Measurements from ENCODE around the gene SF1. TPM values are rescaled to one million over a fixed set of nuclear protein-coding genes. Genes with fewer than 3 reads are reported as not detected.
A peak's percentile ranks its signal among the peaks of the same experiment; 100 is the strongest.

Gene SF1
- total RNA-seq, 1 experiment from 2014 or later, result 124 TPM

DNA sequence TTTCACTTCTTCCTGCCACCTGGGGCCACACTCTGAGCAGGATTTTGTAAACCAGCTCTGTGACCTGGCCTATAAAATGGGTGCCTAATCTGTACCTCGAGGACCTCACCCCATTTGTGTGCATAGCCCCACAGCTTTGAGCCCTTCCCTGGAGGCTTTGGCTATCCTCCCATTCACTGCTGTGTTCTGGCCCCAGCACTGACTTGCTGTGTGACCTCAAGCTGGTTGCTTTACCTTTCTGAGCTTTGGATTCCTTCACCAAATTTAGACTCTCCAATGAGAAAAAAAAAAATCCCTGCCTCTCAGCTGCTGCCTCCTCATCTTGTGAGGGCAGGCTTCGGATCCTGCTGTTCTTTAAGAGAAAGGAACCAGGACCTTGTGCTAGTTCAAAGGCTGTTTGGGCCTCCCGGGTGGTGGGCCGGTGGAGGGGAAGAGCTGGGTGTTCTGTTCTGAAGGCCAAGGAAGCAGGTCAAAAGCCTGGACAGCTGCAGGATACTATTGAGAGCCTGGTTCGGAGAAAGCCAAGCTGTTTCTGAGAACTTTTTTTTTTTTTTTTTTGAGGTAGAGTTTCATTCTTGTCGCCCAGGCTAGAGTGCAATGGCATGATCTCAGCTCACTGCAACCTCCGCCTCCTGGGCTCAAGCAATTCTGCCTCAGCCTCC is 17.5 kb downstream of the SF1 start:
- DNase-seq (ENCODE audit: low read depth), result no peak

DNA sequence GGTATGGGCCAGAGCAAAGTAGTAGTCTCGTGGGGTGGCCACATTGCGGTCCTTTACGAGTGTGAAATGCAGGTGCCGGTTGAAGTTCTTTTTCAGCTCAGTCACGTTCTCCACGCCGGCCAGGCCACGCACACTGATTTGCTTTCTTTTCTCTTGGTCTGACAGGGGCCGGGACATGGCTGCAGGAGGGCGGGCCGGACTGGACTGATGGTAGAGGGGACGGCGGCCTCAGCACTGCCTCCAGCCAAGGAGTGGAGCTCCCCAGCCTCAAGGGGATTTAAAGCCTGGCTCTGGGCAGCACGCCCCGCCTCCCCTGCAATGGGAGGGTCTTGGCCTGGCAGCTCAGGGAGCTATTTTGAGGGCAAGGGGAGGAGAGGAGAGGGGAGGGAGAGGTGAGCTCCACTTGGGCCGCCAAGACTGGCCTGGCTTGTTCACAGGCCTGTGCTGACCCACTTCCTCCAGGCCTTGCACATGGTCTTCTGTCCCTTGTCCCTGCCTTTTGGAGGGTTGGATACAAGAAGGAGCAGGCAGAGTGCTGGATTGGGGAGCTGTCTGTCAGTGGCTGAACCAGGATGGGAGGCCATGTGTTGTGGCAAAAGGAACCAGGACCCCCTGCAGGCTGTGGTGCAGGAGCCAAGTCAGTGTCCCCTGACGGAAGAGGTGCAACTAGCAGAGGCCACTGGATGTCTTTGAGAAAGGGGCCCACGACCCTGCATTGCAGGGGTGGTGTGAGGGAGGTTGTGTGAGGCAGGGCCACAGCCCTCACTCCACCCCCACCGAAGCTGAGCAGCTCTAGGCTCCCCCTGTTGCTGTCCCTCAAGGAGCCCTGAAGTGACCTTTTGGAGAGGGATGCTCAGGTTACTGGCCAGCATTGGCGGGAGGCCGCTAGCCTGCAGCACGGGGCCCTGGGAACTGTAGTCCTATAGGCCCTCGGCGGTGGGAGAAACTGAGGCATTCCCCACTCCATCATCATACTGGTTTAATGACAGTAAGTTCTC is 18.3 kb downstream of the SF1 start, which contains the start of gene PYGM:
PYGM (minus strand) TSS at position 253 of the 998 bp plus-strand sequence; CDS start at position 177, 76 bp downstream.
- DNase-seq (ENCODE audit: low read depth), result peak; percentile 69

DNA sequence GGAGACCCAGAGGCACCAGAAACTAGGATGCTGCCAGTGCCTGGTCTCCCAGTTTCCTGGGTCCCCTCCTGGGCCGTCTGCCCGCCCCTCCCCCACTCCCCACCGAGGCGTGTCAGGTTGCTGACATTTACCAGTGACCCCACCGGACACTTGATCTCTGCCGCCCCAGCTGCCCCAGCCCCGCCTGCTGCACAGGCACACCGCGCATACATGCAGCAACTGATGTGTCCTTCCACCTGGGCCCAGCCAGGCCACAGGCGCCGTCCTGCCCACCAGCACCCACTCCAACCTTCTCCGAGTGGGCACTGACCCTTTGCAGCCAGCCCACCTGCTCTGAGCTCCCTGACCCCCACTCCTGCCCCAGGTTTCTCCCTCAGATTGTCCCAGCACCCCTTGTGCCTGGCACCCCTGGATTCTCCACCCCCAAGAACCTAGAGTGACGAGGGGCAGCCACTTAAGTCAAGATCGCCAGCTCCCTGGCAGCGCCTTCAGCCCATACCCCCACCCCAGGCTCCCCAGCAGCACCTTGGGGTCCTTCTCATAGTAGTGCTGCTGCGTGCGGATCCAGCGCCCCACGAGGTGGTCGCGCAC is 19.1 kb downstream of the SF1 start:
- DNase-seq (ENCODE audit: low read depth), result no peak

DNA sequence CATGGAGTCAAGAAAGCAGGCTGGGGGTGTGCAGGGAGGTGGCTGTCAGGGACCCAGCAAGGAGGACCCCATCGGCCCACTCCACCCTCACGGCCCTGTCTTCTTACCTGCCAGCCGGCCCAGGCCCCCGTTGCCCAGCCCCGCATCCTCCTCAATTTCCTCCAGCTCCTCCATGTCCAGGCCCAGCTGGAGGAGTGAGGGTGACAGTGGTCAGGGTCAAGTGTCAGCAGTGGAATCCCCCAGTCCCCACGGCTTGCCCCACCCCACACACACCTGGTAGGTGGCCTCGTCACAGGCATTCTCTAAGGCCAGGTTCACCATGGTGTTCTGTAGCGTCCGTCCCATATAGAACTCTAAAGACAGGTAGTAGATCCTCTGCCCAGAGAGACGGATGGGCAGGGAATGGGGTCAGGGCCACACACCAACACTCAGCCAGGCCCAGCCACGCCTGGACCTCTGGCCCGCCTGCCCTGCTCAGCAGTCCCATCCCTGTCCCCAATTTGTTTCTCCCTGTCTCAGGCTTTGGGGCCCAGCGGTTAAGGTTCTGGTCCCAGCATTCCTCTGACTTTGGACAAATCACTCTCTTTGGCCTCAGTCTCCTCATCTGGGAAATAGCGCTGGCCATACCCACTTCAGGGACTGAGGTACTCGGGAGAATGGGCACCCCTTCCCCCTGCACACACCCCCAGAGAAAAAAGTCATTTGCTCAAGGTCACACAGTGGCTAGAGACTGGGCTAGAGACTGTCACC is 19.8 kb downstream of the SF1 start:
- DNase-seq (ENCODE audit: low read depth), result no peak

DNA sequence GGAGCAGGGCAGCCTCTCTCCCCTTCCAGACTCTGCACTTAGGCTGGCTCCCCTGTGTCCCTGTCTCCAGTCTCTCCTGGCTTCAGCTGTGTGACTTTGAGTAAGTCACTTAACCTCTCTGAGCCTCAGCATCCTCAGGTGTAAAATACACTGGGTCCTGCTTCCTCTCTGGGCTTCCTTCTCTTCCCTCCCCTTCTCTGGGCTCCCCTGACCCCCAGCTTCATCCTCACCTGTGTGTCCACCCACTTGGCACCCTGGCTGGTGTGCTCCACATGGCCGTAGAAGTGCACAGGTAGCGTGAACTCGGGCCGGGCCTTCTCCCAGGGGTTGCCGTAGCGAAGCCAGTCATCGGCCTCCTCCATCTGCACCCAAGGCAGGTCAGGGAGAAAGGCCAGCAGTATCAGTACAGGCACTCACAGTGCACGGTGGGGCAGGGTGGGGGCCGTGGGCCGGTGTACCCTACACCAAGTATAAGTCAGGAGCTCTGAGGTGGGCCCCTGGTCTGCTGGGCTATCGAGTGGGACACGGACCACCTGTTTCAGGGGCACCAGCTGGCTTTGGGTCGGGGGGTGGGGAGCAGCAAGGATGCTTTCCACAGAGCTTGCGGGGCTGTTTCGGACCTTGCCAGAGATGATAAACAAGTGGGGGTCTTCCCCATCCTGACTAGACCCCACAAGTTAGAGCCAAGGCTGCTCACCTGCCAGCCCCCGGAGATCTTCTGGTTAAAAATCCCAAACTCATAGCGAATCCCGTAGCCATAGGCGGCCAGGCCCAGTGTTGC is 20.6 kb downstream of the SF1 start:
- no peak for DNase-seq (ENCODE audit: low read depth)

DNA sequence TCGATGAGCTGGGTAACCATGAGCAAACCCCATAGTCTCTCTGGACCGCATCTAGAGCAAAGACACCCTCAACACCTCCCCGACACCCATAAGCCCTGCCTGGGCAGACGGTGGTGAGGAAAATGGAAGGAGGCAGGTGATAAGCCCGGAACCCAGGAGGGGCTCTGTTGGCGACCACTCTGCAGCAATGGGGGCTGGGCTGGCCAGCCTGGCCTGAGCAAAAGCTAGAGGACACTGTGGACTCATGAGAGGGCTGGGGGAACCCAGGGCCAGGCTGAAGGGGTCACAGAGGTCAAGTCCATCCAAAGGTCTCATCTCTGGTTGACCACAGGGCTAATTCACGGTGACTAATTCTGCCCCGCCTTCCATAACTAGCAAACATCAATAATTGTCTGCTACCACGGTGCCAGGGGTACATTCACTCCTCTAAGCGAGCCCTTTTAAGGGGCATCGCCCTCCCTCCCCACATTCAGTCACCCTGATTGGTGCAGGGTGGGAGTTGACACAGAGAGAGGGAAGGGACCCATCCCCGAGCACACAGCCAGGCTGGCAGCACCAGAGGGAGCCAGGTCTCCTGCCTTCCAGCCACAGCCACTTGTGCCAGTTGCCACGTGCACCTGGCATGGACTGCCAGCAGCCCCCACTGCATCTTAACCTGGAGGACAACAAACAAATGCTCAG is 22.5 kb downstream of the SF1 start:
- DNase-seq (ENCODE audit: low read depth), result no peak

DNA sequence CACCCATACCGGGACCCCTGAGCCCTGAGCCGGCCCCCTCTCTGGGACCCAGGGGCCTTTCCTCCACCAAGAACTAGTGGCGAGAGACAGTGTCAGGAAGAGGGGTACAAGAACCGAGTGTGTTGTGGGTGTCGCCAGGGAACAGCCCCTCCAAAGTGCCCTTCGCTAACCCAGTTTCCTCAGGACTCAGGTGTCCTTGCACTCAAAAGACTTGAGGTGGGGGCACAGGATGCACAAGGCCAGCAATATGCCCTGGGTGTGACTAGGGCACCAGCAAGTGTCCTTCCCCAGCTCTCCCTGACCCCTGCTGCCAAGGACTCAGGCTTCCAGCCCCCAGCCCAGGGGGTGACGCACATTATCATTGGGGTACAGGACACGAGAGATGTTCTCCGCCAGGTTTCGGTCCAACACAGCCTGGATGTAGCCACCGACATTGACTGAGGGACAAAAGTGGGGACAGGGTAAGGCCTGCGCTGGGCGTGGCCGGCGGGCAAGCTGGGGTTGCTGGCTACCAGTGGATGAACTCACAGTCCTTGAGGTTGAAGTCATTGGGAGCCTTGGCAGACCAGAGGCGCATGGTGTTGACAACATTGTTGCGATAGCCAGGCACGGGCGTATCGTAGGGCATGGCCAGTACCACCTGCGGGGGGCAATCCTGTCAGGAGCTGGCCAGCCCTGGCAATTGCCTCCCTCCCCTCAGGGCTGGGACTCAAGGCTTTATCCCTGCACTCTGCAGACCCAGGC is 23.3 kb downstream of the SF1 start:
- no peak for DNase-seq (ENCODE audit: low read depth)

DNA sequence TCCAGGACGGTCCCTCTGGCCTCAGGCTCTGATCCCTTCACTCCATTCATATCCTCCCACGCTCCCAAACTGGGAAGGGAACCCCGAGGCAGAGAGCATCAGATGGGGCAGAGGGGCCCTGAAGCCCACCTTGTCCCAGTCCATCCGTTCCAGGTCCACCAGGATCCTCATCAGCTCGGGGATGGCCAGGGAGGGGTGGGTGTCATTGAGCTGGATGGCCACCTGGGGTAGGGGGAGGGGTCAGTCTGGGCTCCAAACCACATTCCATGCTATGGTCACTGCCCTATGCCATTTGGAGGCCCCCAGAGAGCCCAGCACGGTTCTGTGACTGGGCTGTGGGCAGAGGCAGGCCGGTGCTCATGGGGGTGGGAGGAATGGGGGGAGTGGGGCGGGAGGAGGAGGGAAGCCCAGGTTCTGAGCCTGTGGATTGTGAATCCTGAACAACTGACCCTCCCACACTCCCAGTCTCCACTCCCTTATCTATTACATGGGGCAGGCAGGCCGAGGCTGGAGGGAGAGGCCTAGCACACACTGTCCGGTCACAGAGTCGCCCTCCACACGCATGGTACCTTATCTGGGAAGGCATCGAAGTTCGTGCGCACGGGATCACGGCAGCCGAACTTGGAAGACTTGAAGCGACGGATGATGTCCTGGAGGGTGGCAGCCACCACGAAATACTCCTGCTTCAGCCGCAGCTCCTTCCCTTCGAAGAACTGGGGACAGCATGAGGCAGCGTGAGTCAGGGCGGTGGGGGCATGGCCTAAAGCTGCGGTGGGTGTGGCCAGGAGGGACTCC is 24.0 kb downstream of the SF1 start:
- no peak for DNase-seq (ENCODE audit: low read depth)

DNA sequence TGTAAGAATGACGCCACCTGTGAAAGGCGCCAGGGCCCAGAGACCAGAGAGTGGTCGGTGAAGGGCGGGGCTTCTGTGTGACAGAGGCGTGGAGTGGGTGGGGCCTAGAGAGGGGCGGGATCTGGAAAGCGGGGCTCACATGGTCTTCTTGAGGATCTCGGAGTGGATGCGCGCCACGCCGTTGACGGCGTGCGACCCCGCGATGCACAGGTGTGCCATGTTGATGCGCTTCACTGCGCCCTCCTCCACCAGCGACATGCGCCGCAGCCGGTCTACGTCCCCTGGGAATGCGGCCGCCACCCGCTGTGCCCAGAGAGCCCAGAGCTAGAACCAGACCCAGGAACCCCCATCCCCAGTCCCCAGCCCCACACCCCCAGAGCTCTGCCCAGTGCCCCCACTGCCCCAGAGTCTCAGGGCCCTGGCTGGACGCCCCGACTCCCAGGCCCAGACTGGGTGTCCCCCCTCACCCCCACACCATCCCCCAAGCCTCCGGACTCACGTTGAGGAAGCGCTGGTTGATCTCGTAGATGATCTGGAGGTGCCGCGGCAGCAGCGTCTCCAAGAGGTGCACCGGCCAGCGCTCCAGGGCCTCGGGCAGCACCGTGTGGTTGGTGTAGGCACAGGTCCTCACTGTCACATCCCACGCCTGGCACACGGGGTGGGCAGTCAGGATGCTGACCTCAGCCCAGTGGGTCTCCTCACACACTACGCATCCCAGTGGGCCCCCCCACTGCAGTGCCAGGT is 24.8 kb downstream of the SF1 start:
- DNase-seq (ENCODE audit: low read depth), result no peak

DNA sequence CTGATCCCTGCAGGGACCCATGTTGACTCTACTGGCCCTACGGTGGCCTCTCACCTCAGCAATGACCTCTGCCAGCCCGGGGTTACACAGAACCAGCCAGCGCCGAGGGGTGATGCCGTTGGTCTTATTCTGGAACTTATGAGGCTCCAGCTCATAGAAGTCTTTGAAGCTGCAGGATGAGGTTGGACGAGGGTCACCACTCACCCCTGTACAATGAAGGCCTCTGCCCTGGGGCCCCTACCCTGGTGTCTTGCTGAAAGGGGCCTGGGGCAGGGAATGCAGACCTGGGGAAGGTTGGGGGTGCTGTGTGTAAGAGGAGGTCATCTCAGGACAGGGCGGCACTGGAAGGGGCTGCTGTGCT is 25.3 kb downstream of the SF1 start:
- no peak for DNase-seq (ENCODE audit: low read depth)

DNA sequence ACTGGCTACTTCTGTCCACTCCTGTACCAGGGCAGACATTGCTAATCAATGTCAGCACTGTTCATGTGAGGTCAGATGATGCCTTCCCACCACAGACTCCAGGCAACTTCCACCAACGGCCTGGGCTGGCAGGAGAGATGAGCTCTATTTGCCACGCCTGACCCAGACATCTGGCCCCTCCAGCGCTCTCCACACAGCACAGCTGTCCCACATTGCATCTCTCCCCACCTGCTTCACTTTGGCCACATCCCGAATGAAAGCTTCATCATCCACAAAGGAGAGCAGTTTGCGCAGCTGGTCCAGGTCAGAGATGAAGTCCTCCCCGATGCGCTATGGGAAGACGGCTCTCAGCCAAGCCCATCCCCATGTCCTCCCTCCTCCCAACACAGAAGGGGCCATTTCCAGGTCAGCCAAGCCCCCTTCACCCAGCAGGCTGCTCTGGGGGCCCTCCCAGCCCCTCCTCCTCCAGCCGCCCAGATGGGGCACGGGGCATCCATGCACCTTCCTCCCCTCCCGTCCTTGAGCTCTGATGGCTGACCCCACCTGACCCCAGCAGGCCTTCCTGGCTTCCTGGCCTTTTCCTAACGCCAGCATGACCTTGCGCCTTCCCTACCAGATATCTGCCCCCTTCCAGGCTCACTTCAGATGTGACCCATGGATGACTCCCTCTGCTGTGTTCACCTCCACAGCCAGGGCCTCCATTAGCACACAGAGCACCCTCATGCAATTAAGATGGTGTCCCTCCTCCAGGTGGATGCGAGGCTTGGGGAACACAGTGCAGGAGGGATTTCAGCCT is 26.0 kb downstream of the SF1 start:
- peak; percentile 21 for DNase-seq (ENCODE audit: low read depth)

DNA sequence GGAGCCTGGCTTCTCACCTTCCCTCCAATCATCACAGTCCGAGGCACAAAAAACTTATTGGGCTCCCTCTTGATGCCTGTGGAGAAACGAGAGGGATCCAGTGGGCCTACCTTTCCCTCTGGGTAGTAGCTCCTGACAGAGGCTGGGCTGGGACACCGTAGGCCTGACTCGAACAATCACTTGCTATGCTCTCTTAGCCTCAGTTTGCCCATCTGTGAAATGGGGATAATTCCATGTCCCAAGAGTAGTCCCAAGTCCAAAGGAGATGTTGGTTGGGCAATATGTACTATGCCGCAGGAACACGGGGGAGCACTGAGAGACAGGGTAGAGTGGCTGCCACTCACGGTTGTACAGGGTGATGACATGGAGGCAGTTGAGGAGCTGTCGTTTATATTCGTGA is 26.8 kb downstream of the SF1 start:
- no peak for DNase-seq (ENCODE audit: low read depth)

DNA sequence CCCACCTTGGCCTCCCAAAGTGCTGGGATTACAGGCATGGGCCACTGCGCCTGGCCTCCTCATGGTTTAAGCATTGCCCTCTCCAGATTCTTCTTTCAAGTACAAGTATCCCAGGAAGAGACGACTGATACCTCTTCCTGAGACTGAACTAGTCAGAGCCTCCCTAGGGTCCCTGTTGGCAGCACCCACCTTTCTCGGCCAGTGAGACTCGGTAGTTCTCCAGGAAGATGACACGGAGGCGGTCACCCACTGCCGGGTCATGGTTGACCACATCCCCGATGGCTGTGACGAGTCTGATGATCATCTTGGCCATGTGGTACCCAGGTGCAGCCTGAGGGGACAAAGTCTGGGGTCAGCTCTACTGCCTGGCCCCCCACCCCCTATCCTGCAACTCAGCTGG is 27.2 kb downstream of the SF1 start:
- no peak for DNase-seq (ENCODE audit: low read depth)

DNA sequence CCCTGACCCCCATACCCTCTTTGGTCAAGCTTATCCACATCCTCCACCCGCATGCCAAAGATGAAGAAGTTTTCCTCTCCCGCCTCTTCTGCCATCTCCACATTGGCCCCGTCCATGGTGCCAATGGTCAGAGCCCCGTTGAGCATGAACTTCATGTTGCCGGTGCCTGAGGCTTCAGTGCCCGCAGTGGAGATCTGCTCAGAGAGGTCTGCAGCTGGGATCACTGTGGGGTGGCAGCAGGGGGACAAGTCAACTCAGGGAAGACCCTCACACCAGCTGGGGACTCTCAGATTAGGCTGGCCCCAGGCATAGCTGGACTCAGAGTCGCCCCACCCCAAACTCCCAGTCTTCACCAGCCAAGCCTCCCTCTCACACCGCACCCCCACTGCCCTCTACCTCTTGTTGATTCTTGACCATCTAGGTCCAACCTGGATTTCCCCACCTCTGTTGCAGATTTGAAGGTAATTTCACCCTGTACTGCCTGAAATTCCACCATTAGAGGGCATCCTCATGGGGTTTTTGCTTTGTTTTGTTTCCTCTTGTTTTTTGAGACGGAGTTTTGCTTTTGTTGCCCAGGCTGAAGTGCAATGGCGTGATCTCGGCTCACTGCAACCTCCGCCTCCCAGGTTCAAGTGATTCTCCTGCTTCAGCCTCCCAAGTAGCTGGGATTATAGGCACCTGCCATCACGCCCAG is 27.8 kb downstream of the SF1 start:
- no peak for DNase-seq (ENCODE audit: low read depth)

DNA sequence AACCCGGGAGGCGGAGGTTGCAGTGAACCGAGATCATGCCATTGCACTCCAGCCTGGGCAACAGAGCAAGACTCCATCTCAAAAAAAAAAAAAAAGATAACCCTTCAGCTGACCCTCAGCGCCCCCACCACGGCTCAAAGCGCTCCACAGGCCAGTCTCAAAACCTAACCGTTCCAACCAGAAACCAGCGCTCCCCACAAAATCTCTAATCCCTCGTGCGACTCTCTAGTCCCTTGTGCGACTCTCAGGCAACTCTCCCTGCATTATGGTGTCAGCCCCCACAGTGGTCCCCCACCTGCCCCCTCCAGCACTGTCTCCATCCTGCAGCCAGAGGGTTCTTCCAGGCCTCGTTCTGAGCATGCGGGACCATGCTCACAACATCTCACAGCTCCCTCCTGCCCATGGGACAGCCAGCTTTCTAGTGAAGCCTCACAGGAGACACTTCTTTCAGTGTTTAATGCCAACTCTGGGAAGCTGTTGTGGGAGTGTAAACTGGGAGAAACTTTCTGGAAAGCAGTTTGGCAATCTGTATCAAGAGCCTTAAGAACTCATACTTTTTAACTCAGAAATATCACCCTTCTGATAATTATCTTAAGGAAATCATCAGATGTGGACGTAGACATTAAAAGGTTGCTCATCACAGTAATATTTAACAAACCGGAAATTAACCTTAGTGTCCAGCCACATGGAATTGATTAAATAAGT is 30.2 kb downstream of the SF1 start:
- DNase-seq (ENCODE audit: low read depth), result no peak

DNA sequence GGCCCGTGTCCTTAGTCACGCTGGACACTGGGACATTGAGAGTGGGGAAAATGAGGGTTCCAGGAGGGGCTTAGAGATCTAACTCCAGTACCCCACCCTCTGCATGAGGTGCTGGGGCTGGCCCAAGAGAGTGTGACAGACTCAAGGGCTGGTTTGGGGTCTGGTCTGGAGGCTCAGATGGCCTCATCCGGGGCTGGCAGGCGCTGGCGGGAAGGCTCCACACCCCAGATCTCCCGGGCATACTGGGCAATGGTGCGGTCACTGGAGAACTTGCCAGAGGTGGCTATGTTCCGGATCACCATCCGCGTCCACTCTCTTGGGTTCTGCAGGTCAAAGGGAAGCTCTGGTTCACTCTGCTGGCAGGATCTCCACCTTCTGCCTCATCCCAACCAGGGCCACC is 31.9 kb downstream of the SF1 start:
- DNase-seq (ENCODE audit: low read depth), result no peak

All from LHCN-M2 (cell line).